Measurements from ENCODE around the gene PDILT.
"Not testable (repeated sequence)": the region's sequence is repeated elsewhere in the genome, so short reads cannot be mapped to it uniquely, and the experiment has no call there.

PDILT gene

GRCh38 chr16:20404637-20405036 is at the start of gene PDILT:
Gene PDILT (minus strand): TSS chr16:20404737. CDS start chr16:20399300, 5,437 bp downstream.
- no peak for TF ChIP-seq CTCF (IDR thresholded peaks at IDR 0.05; ENCODE audit: borderline replicate concordance, control extremely low read depth, extremely low read depth, insufficient read depth, missing control alignments)
- DNase-seq (ENCODE audit: low spot score), result no peak
- in situ Hi-C loops (cut with MboI; ENCODE audit: low sequenced_read_pairs, unreplicated experiment), result no loop called here

GRCh38 chr16:20453633-20454032 is 49.1 kb upstream of the PDILT start:
- DNase-seq (ENCODE audit: low spot score); in situ Hi-C loops (cut with MboI; ENCODE audit: low sequenced_read_pairs, unreplicated experiment): not testable (repeated sequence)

- DNase-seq (ENCODE audit: low spot score); in situ Hi-C loops (cut with MboI; ENCODE audit: low sequenced_read_pairs, unreplicated experiment): not testable (repeated sequence)
Observed at GRCh38 chr16:20451364-20451763, 46.8 kb upstream of the PDILT start, which contains the start of gene ACSM2A. Gene ACSM2A (plus strand): TSS chr16:20451521. CDS start chr16:20460115, 8,594 bp downstream.

- in situ Hi-C loops (cut with MboI; ENCODE audit: low sequenced_read_pairs, unreplicated experiment); DNase-seq (ENCODE audit: low spot score): not testable (repeated sequence)
Observed at GRCh38 chr16:20446652-20447393, 42.3 kb upstream of the PDILT start.

- DNase-seq (ENCODE audit: low spot score); in situ Hi-C loops (cut with MboI; ENCODE audit: low sequenced_read_pairs, unreplicated experiment): not testable (repeated sequence)
Observed at GRCh38 chr16:20441859-20442258, 37.3 kb upstream of the PDILT start.

- DNase-seq (ENCODE audit: low spot score), result no peak
- no peak for TF ChIP-seq CTCF (IDR thresholded peaks at IDR 0.05; ENCODE audit: borderline replicate concordance, control extremely low read depth, extremely low read depth, insufficient read depth, missing control alignments)
- in situ Hi-C loops (cut with MboI; ENCODE audit: low sequenced_read_pairs, unreplicated experiment), result no loop called here
Observed at GRCh38 chr16:20441191-20441590, 36.7 kb upstream of the PDILT start.

GRCh38 chr16:20440731-20441130 is 36.2 kb upstream of the PDILT start:
- DNase-seq (ENCODE audit: low spot score); in situ Hi-C loops (cut with MboI; ENCODE audit: low sequenced_read_pairs, unreplicated experiment): not testable (repeated sequence)

- in situ Hi-C loops (cut with MboI; ENCODE audit: low sequenced_read_pairs, unreplicated experiment), result not testable (repeated sequence)
Observed at GRCh38 chr16:20439820-20440231, 35.3 kb upstream of the PDILT start.

GRCh38 chr16:20438950-20439349 is 34.4 kb upstream of the PDILT start:
- DNase-seq (ENCODE audit: low spot score); in situ Hi-C loops (cut with MboI; ENCODE audit: low sequenced_read_pairs, unreplicated experiment): not testable (repeated sequence)

More at GRCh38 chr16:20439820-20440231, 35.3 kb upstream of the PDILT start:
- not testable (repeated sequence) for DNase-seq (ENCODE audit: low spot score)

GRCh38 chr16:20430948-20431347 is 26.4 kb upstream of the PDILT start:
- in situ Hi-C loops (cut with MboI; ENCODE audit: low sequenced_read_pairs, unreplicated experiment), result no loop called here
- no peak for TF ChIP-seq CTCF (IDR thresholded peaks at IDR 0.05; ENCODE audit: borderline replicate concordance, control extremely low read depth, extremely low read depth, insufficient read depth, missing control alignments)
- no peak for DNase-seq (ENCODE audit: low spot score)

GRCh38 chr16:20430480-20430879 is 25.9 kb upstream of the PDILT start:
- in situ Hi-C loops (cut with MboI; ENCODE audit: low sequenced_read_pairs, unreplicated experiment); DNase-seq (ENCODE audit: low spot score): not testable (repeated sequence)

GRCh38 chr16:20429499-20429898 is 25.0 kb upstream of the PDILT start:
- in situ Hi-C loops (cut with MboI; ENCODE audit: low sequenced_read_pairs, unreplicated experiment); DNase-seq (ENCODE audit: low spot score): not testable (repeated sequence)

GRCh38 chr16:20427401-20427797 is 22.9 kb upstream of the PDILT start:
- in situ Hi-C loops (cut with MboI; ENCODE audit: low sequenced_read_pairs, unreplicated experiment); DNase-seq (ENCODE audit: low spot score): not testable (repeated sequence)

All from GM13976 (cell line).